ENCODE results near the gene LYRM7. TPM values are rescaled to one million over a fixed set of nuclear protein-coding genes. Genes with fewer than 3 reads are reported as not detected.

The LYRM7 gene
- total RNA-seq, 1 donor from 2014 or later = 20.3 TPM

Other genes starting within 250 kb of the LYRM7 start
- gene HINT1, start 5.7 kb upstream of the LYRM7 start, total RNA-seq = 279 and 282 TPM in 2 replicates
- 89.5 and 91.0 TPM in 2 replicates for gene CDC42SE2, start 93.1 kb downstream of the LYRM7 start, total RNA-seq

Data from activated T-helper 2 cell treated with anti-CD3 and anti-CD28 coated beads, Interferon-gamma antibody, Interleukin-2, Interleukin-4, amounts not matched to agents 10 μg/mL and 5 μg/mL and 100 μg/mL, durations not matched to agents 14 hours and 24 hours and 36 hours (primary cell).